ENCODE data around the gene FAM222B. TPM values are rescaled to one million over a fixed set of nuclear protein-coding genes. Genes with fewer than 3 reads are reported as not detected.
"Not testable (repeated sequence)": the region's sequence is repeated elsewhere in the genome, so short reads cannot be mapped to it uniquely, and the experiment has no call there.

The FAM222B gene
- total and polyA plus RNA-seq, 9 donors = 3.4 to 14.3 (median 12.7) TPM

DNA sequence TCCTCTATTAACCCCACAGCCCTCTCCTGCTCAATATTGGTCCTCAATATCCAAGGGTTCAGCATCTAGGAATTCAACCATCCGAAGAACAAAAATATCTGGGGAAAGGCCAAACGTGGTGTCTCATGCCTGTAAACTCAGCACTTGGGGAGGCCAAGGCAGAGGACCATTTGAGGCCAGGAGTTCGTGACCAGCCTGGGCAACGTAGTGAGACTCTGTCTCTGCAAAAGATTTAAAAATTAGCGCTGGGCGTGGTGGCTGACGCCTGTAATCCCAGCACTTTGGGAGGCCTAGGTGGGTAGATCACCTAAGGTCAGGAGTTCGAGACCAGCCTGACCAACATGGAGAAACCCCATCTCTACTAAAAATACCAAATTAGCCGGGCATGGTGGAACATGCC, 4.1 kb upstream of the FAM222B start:
- H3K9me3 ChIP-seq (replicated peaks; ENCODE audit: control insufficient read depth, low read depth, low read length); H3K27ac ChIP-seq (ENCODE audit: low read length); H3K4me3 ChIP-seq (ENCODE audit: low read length); DNase-seq; H3K27me3 ChIP-seq (ENCODE audit: control insufficient read depth, insufficient read depth, low read length); H3K4me1 ChIP-seq (ENCODE audit: control insufficient read depth, insufficient read depth, low read length); H3K36me3 ChIP-seq (ENCODE audit: control insufficient read depth, insufficient read depth, low read length): not testable (repeated sequence)
- 82% methylated on average over 4 of the region's 9 CpGs for WGBS (ENCODE audit: insufficient coverage)

DNA sequence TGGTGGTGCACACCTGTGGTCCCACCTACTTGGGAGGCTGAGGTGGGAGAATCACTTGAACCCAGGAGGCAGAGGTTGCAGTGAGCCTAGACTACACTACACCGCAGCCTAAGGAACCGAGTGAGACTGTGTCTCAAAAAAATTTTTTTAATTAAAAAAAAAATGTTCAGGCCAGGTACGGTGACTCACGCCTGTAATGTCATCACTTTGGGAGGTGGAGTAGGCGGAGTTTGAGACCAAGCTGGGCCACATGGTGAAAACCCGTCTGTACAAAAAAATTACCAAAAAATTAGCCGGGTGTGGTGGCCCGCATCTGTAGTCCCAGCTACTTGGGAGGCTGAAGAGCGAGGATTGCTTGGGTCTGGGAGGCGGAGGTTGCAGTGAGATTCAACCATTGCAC, 3.6 kb upstream of the FAM222B start:
- DNase-seq = no peak
- no peaks in the 10 kb centered on the region for H3K9me3 ChIP-seq (replicated peaks; ENCODE audit: control insufficient read depth, low read depth, low read length)
- H3K27ac ChIP-seq (ENCODE audit: low read length) = no peak overlapping the region
- H3K4me1 ChIP-seq (ENCODE audit: control insufficient read depth, insufficient read depth, low read length) = peaks cover 8% of the 10 kb centered on the region
- no peaks in the 10 kb centered on the region for H3K36me3 ChIP-seq (ENCODE audit: control insufficient read depth, insufficient read depth, low read length)
- no peaks in the 10 kb centered on the region for H3K27me3 ChIP-seq (ENCODE audit: control insufficient read depth, insufficient read depth, low read length)
- no peak overlapping the region for H3K4me3 ChIP-seq (ENCODE audit: low read length)
- 88% methylated on average over 4 of the region's 10 CpGs for WGBS (ENCODE audit: insufficient coverage)

DNA sequence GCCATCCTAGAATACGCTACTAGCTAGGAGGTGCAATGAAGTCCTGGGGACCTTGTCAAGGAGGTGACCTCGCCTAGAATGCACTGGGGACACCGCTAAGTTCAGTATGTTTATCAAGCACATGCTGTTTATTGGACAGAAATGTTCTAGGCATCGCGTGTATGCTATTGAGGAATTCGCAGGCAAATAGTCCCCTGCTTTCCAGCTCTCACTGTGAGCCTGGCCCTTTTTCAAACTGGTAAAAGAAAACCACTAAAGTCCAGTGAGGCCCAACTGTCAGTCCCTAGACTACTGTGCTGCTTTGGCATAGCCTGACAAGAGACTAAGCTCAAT, 1.2 kb upstream of the FAM222B start:
- WGBS (ENCODE audit: insufficient coverage) = 87% methylated on average over 6 of the region's 6 CpGs

DNA sequence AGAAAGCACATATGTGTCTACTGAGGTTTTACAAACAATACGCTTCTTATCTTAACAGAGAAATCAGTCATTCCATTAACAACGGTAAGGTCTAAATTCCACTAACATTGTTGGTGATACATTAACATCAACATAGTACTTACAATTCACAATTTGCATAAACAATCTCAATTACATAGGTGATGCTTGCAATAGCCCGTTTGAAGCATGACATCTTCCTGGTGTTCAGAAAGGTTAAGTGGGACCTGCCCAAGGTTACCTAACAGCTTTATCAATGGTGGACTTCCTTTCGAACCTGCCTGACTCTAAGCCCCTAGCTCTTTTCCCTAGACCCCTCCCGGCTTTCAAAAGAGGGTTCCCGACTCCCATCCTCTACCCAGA, 699 bp downstream of the FAM222B start:
- no peaks in the 10 kb centered on the region for H3K9me3 ChIP-seq (replicated peaks; ENCODE audit: control insufficient read depth, low read depth, low read length)
- DNase-seq = no peak
- peaks cover 10% of the 10 kb centered on the region for H3K4me1 ChIP-seq (ENCODE audit: control insufficient read depth, insufficient read depth, low read length)
- no peaks in the 10 kb centered on the region for H3K27me3 ChIP-seq (ENCODE audit: control insufficient read depth, insufficient read depth, low read length)
- WGBS (ENCODE audit: insufficient coverage) = 0% methylated on average over 3 of the region's 6 CpGs
- no peaks in the 10 kb centered on the region for H3K36me3 ChIP-seq (ENCODE audit: control insufficient read depth, insufficient read depth, low read length)
- H3K27ac ChIP-seq (ENCODE audit: low read length) = peak overlapping the region; percentile 43
- peak overlapping the region; percentile 76 for H3K4me3 ChIP-seq (ENCODE audit: low read length)

More for the DNA sequence above, 1.2 kb upstream of the FAM222B start:
- H3K36me3 ChIP-seq (ENCODE audit: control insufficient read depth, insufficient read depth, low read length) = no peaks in the 10 kb centered on the region
- H3K4me3 ChIP-seq (ENCODE audit: low read length) = no peak overlapping the region
- no peak overlapping the region for H3K27ac ChIP-seq (ENCODE audit: low read length)
- peaks cover 10% of the 10 kb centered on the region for H3K4me1 ChIP-seq (ENCODE audit: control insufficient read depth, insufficient read depth, low read length)
- no peaks in the 10 kb centered on the region for H3K27me3 ChIP-seq (ENCODE audit: control insufficient read depth, insufficient read depth, low read length)
- no peak for DNase-seq
- no peaks in the 10 kb centered on the region for H3K9me3 ChIP-seq (replicated peaks; ENCODE audit: control insufficient read depth, low read depth, low read length)

DNA sequence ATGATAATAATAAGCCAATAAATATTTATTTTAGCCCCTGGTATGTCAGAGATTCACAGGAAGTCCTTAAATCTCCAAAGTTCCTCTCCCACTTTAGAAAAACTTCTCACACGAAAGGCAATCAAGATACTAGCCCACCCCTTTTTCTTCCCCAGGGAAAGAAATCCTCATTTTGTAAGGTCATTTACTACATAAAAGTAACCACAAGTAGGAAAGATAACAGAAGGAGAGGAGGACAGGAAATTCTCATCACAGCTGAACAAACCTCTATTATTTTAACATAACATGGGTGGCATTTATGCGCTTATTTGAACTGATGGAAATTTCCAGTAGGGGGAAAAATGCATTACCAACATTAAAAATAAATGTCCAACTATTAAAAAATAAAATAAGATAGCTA, 3.4 kb downstream of the FAM222B start:
- H3K27ac ChIP-seq (ENCODE audit: low read length) = no peak overlapping the region
- H3K4me1 ChIP-seq (ENCODE audit: control insufficient read depth, insufficient read depth, low read length) = peaks cover 10% of the 10 kb centered on the region
- no CpG with 5 or more reads among the region's 2 CpGs for WGBS (ENCODE audit: insufficient coverage)
- H3K4me3 ChIP-seq (ENCODE audit: low read length) = no peak overlapping the region
- H3K36me3 ChIP-seq (ENCODE audit: control insufficient read depth, insufficient read depth, low read length) = no peaks in the 10 kb centered on the region
- no peak for DNase-seq
- no peaks in the 10 kb centered on the region for H3K9me3 ChIP-seq (replicated peaks; ENCODE audit: control insufficient read depth, low read depth, low read length)
- H3K27me3 ChIP-seq (ENCODE audit: control insufficient read depth, insufficient read depth, low read length) = no peaks in the 10 kb centered on the region

DNA sequence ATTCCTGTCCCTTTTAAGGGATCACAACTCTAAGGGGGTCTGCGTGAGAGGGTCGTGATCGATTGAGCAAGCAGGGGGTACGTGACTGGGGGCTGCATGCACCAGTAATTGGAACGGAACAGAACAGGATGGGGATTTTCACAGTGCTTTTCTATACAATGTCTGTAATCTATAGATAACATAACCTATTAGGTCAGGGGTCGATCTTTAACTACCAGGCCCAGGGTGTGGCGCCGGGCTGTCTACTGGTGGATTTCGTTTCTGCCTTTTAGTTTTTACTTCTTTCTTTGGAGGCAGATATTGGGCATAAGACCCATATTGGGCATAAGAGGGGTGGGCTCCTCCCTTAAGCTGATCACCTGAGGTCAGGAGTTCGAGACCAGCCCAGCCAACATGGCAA, 6.0 kb downstream of the FAM222B start:
- H3K27ac ChIP-seq (ENCODE audit: low read length); H3K4me3 ChIP-seq (ENCODE audit: low read length); DNase-seq; H3K9me3 ChIP-seq (replicated peaks; ENCODE audit: control insufficient read depth, low read depth, low read length); H3K4me1 ChIP-seq (ENCODE audit: control insufficient read depth, insufficient read depth, low read length); H3K27me3 ChIP-seq (ENCODE audit: control insufficient read depth, insufficient read depth, low read length); H3K36me3 ChIP-seq (ENCODE audit: control insufficient read depth, insufficient read depth, low read length): not testable (repeated sequence)
- WGBS (ENCODE audit: insufficient coverage) = no CpG with 5 or more reads among the region's 10 CpGs

DNA sequence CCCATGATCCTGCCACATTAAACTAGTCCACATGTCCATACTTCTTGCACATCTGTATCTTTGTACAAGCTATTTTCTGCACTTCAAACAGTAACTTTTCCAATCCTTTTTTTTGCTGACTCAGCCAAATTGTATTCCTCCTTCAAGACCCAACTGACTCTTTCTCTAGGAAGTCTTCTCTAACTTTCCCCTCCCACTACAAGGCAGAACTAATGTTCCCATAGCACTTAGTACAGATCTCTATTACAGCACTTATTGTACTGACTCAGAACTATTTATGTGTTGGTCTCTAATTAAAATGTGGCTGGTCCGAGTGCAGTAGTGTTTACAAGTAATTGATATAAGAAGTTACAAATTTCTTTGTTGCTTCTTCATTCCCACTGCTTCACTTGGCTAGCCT, 8.2 kb downstream of the FAM222B start:
- H3K27me3 ChIP-seq (ENCODE audit: control insufficient read depth, insufficient read depth, low read length) = no peaks in the 10 kb centered on the region
- no peaks in the 10 kb centered on the region for H3K36me3 ChIP-seq (ENCODE audit: control insufficient read depth, insufficient read depth, low read length)
- DNase-seq = no peak
- no peak overlapping the region for H3K4me3 ChIP-seq (ENCODE audit: low read length)
- H3K27ac ChIP-seq (ENCODE audit: low read length) = no peak overlapping the region
- no peaks in the 10 kb centered on the region for H3K9me3 ChIP-seq (replicated peaks; ENCODE audit: control insufficient read depth, low read depth, low read length)
- no peaks in the 10 kb centered on the region for H3K4me1 ChIP-seq (ENCODE audit: control insufficient read depth, insufficient read depth, low read length)
- WGBS (ENCODE audit: insufficient coverage) = no CpG with 5 or more reads among the region's 1 CpG

DNA sequence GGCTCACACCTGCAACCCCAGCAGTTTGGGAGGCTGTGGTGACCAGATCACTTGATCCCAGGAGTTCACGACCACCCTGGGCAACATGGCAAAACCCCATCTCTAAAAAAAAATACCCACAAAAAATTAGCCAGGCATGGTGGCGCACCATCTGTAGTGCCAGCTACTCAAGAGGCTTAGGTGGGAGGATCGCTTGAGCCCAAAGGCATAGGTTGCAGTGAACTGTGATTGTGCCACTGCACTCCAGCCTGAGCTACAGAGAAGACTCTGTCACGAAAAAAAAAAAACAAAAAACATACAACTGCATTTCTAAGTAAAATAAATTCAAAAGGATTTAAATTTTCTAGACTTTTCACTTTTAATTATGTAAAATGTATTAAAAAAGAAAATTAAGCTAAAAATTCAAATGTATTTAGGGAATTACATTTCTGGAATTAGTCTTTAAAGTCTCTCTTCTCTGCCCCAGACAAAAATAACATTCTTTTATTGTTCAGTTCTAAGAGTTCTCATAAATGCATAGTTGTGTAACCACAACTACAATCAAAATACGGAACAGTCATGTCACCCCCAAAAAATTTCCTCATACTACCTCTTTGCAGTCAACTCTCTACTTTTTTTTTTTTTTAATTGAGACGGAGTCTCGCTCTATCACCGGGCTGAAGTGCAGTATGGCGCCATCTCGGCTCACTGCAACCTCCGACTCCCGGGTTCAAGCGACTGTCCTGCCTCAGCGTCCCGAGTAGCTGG, 14.1 kb downstream of the FAM222B start:
- Histone ChIP-seq H3K36me3 (ENCODE audit: control insufficient read depth, insufficient read depth, low read length) (no peaks in the 10 kb centered on the region), H3K4me3 (ENCODE audit: low read length) (no peak overlapping the region), H3K27me3 (ENCODE audit: control insufficient read depth, insufficient read depth, low read length) (no peaks in the 10 kb centered on the region), H3K9me3 (replicated peaks; ENCODE audit: control insufficient read depth, low read depth, low read length) (no peaks in the 10 kb centered on the region), H3K27ac (ENCODE audit: low read length) (no peak overlapping the region), H3K4me1 (ENCODE audit: control insufficient read depth, insufficient read depth, low read length) (no peaks in the 10 kb centered on the region)
- DNase-seq = no peak
- 100% methylated on average over 4 of the region's 15 CpGs for WGBS (ENCODE audit: insufficient coverage)

DNA sequence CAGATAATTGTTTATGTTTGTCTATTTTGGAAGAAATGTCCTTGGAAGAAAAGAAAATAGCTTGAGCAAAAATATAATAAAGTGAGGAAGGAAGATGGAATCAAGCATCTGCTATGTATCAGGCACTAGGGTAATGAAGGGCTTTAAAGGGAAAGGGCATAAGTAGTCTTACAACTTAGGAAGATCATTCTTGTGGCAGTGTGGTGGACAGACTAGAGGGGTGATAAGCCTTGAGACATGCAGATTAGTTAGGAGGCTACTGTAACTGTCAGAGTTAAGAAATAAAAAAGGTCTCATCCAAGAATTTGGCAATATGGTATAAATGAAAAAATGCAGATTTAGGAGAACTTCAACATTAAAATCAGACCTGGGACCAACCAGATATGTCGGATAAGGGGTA, 14.9 kb downstream of the FAM222B start:
- no CpG with 5 or more reads among the region's 1 CpG for WGBS (ENCODE audit: insufficient coverage)
- no peak overlapping the region for H3K27ac ChIP-seq (ENCODE audit: low read length)

DNA sequence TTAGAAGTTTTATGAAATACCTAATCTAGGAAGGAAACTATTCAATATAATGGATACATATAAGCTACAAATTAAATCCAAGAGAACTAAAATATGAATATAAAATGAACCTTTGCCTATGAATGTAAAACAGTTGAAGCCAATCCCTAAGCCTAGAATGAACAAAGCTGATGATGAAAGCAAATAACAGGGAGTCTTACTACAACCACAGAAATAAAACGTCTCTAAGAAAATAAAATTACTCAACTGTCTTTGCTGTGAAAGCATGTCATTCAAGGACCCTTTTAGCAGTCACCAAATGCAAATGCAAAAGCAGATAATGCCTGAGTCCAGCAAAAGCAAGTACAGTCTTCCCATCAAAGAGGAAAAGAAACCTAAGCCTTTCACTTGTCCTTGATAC, 23.0 kb downstream of the FAM222B start:
- Histone ChIP-seq H3K36me3 (ENCODE audit: control insufficient read depth, insufficient read depth, low read length) (no peaks in the 10 kb centered on the region), H3K27ac (ENCODE audit: low read length) (no peak overlapping the region), H3K27me3 (ENCODE audit: control insufficient read depth, insufficient read depth, low read length) (no peaks in the 10 kb centered on the region), H3K4me3 (ENCODE audit: low read length) (no peak overlapping the region), H3K9me3 (replicated peaks; ENCODE audit: control insufficient read depth, low read depth, low read length) (no peaks in the 10 kb centered on the region), H3K4me1 (ENCODE audit: control insufficient read depth, insufficient read depth, low read length) (no peaks in the 10 kb centered on the region)
- DNase-seq = no peak
- WGBS (ENCODE audit: insufficient coverage) = no CpG with 5 or more reads among the region's 1 CpG

More for the DNA sequence above, 14.9 kb downstream of the FAM222B start:
- Histone ChIP-seq H3K4me3 (ENCODE audit: low read length) (no peak overlapping the region), H3K27me3 (ENCODE audit: control insufficient read depth, insufficient read depth, low read length) (no peaks in the 10 kb centered on the region), H3K36me3 (ENCODE audit: control insufficient read depth, insufficient read depth, low read length) (no peaks in the 10 kb centered on the region), H3K9me3 (replicated peaks; ENCODE audit: control insufficient read depth, low read depth, low read length) (no peaks in the 10 kb centered on the region), H3K4me1 (ENCODE audit: control insufficient read depth, insufficient read depth, low read length) (no peaks in the 10 kb centered on the region)
- DNase-seq = no peak

DNA sequence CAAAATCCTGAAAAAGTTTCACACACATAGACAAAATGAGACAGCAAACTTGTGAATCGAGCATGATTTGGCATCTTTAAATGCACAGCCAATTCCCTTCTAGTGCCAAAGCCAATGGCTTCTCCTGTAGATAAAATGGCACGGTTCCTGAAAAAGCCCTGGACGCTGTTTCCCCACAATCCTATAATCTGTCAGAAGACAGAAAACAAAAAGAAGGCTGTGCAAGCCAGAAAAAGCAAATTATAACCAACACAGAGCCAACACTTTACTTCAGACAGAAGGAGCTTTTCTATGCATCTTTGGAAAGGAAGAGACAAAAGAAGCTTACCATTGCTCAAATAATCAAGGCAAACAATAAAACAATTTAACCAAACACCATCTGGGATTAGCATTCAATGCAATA, 23.8 kb downstream of the FAM222B start:
- Histone ChIP-seq H3K36me3 (ENCODE audit: control insufficient read depth, insufficient read depth, low read length) (no peaks in the 10 kb centered on the region), H3K4me1 (ENCODE audit: control insufficient read depth, insufficient read depth, low read length) (no peaks in the 10 kb centered on the region), H3K27me3 (ENCODE audit: control insufficient read depth, insufficient read depth, low read length) (no peaks in the 10 kb centered on the region), H3K9me3 (replicated peaks; ENCODE audit: control insufficient read depth, low read depth, low read length) (no peaks in the 10 kb centered on the region), H3K4me3 (ENCODE audit: low read length) (no peak overlapping the region), H3K27ac (ENCODE audit: low read length) (no peak overlapping the region)
- no peak for DNase-seq
- 63% methylated on average over 1 of the region's 3 CpGs for WGBS (ENCODE audit: insufficient coverage)

Data from muscle of leg (tissue), 11 donors.